Ascending aorta (tissue), 2 donors: ENCODE results near the gene C8B. TPM values are rescaled to one million over a fixed set of nuclear protein-coding genes. Genes with fewer than 3 reads are reported as not detected.

Experiments
- DNase-seq, 2 donors: peaks; one replicate each; pipeline ENCODE4 v3.0.0-alpha.2; 2019; ENCODE audit warnings: low spot score in 2 of 2
- H3K27ac ChIP-seq, 2 donors: fragments of 200-600 bp; sonication (generic); one replicate each; pipeline ENCODE4 v1.5.1; 2016 to 2017; ENCODE audit warnings: mild to moderate bottlenecking in 1 of 2
- H3K27me3 ChIP-seq: fragments of 200-600 bp; sonication (generic); one replicate; pipeline ENCODE4 v1.5.1; 2017
- H3K36me3 ChIP-seq, 2 donors: fragments of 200-600 bp; sonication (generic); one replicate each; pipeline ENCODE4 v1.5.1; 2016
- H3K4me1 ChIP-seq, 2 donors: fragments of 200-600 bp; sonication (generic); one replicate each; pipeline ENCODE4 v1.5.1; 2016 to 2017; ENCODE audit warnings: mild to moderate bottlenecking in 1 of 2
- H3K4me3 ChIP-seq, 2 donors: fragments of 200-600 bp; sonication (generic); one replicate each; pipeline ENCODE4 v1.5.1; 2016 to 2017; ENCODE audit warnings: mild to moderate bottlenecking in 1 of 2
- H3K9me3 ChIP-seq, 2 donors: fragments of 200-600 bp; sonication (generic); one replicate each; pipeline ENCODE4 v1.5.1; 2016
- intact Hi-C: fragments of 100-400 bp; cut with DNase I; formaldehyde crosslinking; loops from one replicate; pipeline ENCODE4 v1.15.1; 2023
- total RNA-seq: library from RNA; depleted of rRNA; stranded (reverse); fragments of >200 nt; gene quantifications from one replicate; pipeline ENCODE4 v1.1.0, GENCODE V29; 2016
- TF ChIP-seq, protein P1 (sequence below), 3 experiments: fragments of 200-600 bp in 2 of 3; fragments of 450-650 bp in 1 of 3; sonication (generic) in 2 of 3; IDR thresholded peaks; one replicate each; pipeline ENCODE4 v1.5.1; 2016 to 2019; ENCODE audit warnings: antibody characterized with exemption in 3 of 3, mild to moderate bottlenecking in 1 of 3, moderate library complexity in 1 of 3

Gene C8B
- total RNA-seq, 1 donor from 2014 or later, result 347 TPM

DNA sequence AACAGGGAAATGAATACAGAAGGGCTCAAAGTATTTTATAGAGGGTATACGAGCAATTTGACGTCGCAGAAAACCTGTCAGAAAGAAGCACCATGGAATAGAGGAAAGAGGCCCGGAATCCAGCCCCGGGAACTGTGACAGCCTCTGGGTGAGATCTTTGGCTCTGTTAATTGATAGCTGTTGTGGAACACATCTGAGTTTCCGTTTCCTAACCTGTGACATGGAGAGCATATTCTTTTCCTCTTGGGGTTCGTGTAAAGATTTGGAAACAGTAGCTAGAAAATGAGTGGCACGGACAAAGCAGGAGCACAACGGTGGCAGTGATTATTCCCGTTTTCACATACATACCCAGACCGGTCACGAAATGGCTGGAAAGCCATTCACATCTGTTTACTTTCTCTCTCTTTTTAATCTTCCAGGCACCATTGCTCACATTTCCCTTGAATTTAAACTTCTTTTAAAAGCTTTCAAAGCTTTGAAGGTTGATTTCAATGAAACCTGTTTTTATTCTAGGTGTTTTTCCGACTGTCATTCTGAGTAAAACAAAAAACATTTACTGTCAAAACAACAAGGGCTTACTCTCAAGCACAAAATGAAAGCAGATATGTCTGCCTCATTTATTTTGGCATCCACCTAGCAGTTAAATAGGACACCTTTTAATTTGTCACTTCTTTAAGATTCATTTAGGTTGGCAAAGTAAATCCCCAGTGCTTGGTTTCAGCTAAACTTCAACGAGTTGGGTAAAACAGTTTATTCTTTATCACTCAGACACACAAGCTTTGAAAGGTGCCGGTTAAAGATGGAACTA, 26.7 kb upstream of the C8B start:
- H3K27ac ChIP-seq, result no peak overlapping the region
- no peak overlapping the region for H3K4me3 ChIP-seq
- H3K4me1 ChIP-seq, result no peaks in the 10 kb centered on the region
- intact Hi-C loops, result no loop called here
- no peaks in the 10 kb centered on the region for H3K36me3 ChIP-seq
- H3K27me3 ChIP-seq, result no peaks in the 10 kb centered on the region
- H3K9me3 ChIP-seq, result no peaks in the 10 kb centered on the region
- no peak for DNase-seq
- TF ChIP-seq, protein P1, sequence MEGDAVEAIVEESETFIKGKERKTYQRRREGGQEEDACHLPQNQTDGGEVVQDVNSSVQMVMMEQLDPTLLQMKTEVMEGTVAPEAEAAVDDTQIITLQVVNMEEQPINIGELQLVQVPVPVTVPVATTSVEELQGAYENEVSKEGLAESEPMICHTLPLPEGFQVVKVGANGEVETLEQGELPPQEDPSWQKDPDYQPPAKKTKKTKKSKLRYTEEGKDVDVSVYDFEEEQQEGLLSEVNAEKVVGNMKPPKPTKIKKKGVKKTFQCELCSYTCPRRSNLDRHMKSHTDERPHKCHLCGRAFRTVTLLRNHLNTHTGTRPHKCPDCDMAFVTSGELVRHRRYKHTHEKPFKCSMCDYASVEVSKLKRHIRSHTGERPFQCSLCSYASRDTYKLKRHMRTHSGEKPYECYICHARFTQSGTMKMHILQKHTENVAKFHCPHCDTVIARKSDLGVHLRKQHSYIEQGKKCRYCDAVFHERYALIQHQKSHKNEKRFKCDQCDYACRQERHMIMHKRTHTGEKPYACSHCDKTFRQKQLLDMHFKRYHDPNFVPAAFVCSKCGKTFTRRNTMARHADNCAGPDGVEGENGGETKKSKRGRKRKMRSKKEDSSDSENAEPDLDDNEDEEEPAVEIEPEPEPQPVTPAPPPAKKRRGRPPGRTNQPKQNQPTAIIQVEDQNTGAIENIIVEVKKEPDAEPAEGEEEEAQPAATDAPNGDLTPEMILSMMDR (IDR thresholded peaks at IDR 0.05), result no peak

DNA sequence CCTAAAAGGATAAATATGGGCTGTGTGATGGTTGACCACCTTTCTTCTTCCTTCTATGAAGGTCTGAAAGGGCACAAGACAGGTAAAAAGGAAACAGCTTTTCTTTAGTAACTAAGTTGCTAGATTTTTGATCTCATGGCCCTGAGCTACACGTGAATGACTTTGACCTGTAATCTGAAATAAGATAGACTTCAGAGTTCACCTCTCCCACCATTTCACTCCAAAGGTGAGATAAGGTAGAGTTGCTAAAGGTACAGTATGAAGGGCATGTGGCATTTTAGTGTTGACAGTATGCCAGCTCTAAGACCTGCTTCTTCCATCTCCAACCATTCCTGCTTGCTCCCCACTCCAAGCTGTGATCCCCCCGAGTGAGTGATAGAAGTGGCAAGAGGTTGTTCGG, 25.8 kb upstream of the C8B start:
- TF ChIP-seq, protein P1 (IDR thresholded peaks at IDR 0.05), result no peak
- Histone ChIP-seq H3K27me3 (no peaks in the 10 kb centered on the region), H3K36me3 (no peaks in the 10 kb centered on the region), H3K27ac (no peak overlapping the region), H3K4me1 (no peaks in the 10 kb centered on the region), H3K9me3 (no peaks in the 10 kb centered on the region), H3K4me3 (no peak overlapping the region)
- no peak for DNase-seq
- intact Hi-C loops, result no loop called here

DNA sequence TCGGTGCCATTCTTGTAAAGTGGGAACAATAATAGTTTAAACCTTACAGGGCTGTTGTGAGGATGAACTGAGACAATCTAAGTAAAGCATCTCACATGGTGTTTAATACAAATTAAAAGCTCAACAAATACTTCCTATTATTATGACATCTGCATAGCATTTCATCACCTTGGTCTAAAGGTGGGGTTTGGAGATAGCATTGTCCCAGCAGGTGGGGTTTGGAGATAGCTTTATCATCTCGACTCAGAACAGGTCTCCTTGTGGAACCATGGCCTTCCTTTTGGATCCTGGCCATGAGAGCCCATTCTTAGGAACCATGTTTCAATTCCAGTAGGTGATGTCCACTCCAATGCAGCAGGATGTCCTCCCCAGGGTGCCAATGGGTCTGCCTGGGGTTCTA, 20.6 kb upstream of the C8B start:
- no peaks in the 10 kb centered on the region for H3K9me3 ChIP-seq
- no peak overlapping the region for H3K4me3 ChIP-seq
- TF ChIP-seq, protein P1 (IDR thresholded peaks at IDR 0.05), result no peak
- no peak for DNase-seq
- intact Hi-C loops, result no loop called here
- H3K27me3 ChIP-seq, result no peaks in the 10 kb centered on the region
- H3K36me3 ChIP-seq, result no peaks in the 10 kb centered on the region
- H3K4me1 ChIP-seq, result no peaks in the 10 kb centered on the region
- no peak overlapping the region for H3K27ac ChIP-seq

DNA sequence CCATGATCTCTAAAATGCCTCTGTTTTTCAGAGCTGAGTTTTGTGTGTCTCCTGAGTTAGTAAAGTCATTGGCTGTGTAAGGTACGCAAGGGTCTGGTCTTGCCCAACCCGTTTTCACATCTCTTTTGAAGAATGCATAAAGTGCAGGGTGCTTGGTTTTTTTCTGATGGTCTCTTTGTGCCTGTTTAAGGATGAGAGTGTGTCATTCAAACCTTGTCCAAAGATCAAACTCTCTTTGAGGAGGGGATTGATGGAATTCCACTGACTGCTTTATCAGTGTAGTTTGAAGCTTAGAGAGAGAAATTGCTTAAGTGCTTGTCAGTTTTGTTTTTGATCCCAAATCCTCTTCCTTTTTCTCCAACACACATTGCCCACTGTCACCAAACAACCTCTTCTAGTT, 20.0 kb upstream of the C8B start:
- TF ChIP-seq, protein P1 (IDR thresholded peaks at IDR 0.05), result no peak
- H3K4me3 ChIP-seq, result no peak overlapping the region

DNA sequence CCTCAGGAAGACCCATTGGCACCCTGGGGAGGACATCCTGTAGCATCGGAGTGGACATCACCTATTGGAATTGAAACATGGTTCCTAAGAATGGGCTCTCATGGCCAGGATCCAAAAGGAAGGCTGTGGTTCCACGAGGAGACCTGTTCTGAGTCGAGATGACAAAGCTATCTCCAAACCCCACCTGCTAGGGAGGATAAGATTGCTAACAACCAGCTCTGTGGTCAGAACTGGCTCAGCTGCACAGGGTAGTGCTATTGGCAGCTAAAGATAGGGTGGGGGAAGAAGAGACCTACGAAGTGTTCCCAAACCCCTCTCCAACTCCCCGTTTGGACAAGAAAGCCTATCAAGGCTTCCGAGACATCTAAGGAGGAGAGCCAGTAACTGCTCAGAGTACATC, 17.7 kb upstream of the C8B start:
- TF ChIP-seq, protein P1 (IDR thresholded peaks at IDR 0.05), result no peak
- Histone ChIP-seq H3K27me3 (no peaks in the 10 kb centered on the region), H3K36me3 (no peaks in the 10 kb centered on the region), H3K9me3 (no peaks in the 10 kb centered on the region), H3K4me3 (no peak overlapping the region), H3K4me1 (no peaks in the 10 kb centered on the region), H3K27ac (no peak overlapping the region)
- intact Hi-C loops, result no loop called here
- DNase-seq, result no peak

More for the DNA sequence above, 20.0 kb upstream of the C8B start:
- no peaks in the 10 kb centered on the region for H3K36me3 ChIP-seq
- intact Hi-C loops, result no loop called here
- H3K27ac ChIP-seq, result no peak overlapping the region
- H3K9me3 ChIP-seq, result no peaks in the 10 kb centered on the region
- no peaks in the 10 kb centered on the region for H3K4me1 ChIP-seq
- H3K27me3 ChIP-seq, result no peaks in the 10 kb centered on the region
- DNase-seq, result no peak
